Adipocyte (in vitro differentiated cells): ENCODE data around the gene NCOA1.

Source experiments
- DNase-seq: peaks from one replicate; pipeline ENCODE4 v3.0.0-alpha.2; 2015; ENCODE audit warnings: low read depth
- H3K27me3 ChIP-seq: replicated peaks from 2 replicates; pipeline ENCODE4 v1.7.0; 2013; ENCODE audit warnings: mild to moderate bottlenecking, low read length, moderate library complexity; ENCODE audit not compliant: control insufficient read depth, insufficient read depth
- H3K36me3 ChIP-seq: 2 replicates; pipeline ENCODE4 v1.7.0; 2013; ENCODE audit warnings: low read length, mild to moderate bottlenecking, moderate library complexity; ENCODE audit not compliant: control insufficient read depth, insufficient read depth, severe bottlenecking
- H3K4me1 ChIP-seq: 2 replicates; pipeline ENCODE4 v1.7.0; 2013; ENCODE audit warnings: mild to moderate bottlenecking, low read length, moderate library complexity; ENCODE audit not compliant: control insufficient read depth, insufficient read depth
- H3K4me3 ChIP-seq: 2 replicates; pipeline ENCODE4 v1.7.0; 2013; ENCODE audit warnings: mild to moderate bottlenecking, low read length, moderate library complexity
- H3K9ac ChIP-seq: 2 replicates; pipeline ENCODE4 v1.7.0; 2013; ENCODE audit warnings: mild to moderate bottlenecking, low read length, moderate library complexity
- H3K9me3 ChIP-seq: 2 replicates; pipeline ENCODE4 v1.7.0; 2013; ENCODE audit warnings: mild to moderate bottlenecking, low read length, moderate library complexity; ENCODE audit not compliant: control insufficient read depth

NCOA1 gene

DNA sequence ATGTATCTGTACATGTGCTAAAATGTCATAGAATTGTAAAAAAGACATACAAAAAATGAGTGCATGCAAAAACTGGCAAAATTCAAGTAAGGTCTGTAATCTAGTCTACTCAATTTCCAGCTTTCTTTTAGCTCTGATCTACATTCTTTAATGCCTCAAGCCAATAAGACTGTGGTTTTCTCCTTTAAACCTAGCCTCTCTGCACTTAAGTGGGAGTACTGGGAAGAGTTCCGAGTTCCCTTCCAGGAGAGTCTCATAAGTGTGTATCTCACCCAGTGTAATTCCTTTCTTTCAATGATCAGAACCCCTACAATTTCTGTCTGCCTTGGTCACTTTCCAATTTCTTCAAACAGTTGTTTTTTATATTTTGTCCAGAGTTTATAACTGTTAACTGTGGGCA lies 152.0 kb downstream of the NCOA1 start:
- peaks cover 4% of the 10 kb centered on the region for H3K4me1 ChIP-seq
- H3K9ac ChIP-seq, result no peak overlapping the region
- H3K36me3 ChIP-seq, result no peaks in the 10 kb centered on the region
- H3K4me3 ChIP-seq, result no peak overlapping the region
- no peaks in the 10 kb centered on the region for H3K27me3 ChIP-seq
- H3K9me3 ChIP-seq, result peaks cover 4% of the 10 kb centered on the region
- DNase-seq, result no peak

DNA sequence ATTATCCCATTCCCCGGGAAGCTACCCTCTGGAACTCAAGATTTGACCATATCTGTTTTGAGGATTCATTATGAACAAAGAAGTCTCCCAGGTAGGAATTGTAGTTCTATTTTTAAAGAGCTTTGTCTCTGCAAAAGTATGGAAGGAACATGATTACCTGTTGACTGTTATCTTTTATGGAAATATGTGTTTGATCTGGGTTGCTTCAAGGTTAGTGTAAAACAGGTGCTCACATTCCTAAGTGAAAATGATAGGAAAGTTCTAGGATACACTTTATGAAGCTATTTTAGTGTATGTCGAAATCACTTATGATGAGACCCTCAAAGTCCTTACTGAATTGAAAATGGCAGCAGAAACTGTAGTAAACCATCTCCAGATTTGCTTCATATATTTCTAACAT lies 153.0 kb downstream of the NCOA1 start:
- no peak for DNase-seq
- H3K4me1 ChIP-seq, result peaks cover 4% of the 10 kb centered on the region
- H3K36me3 ChIP-seq, result no peaks in the 10 kb centered on the region
- H3K27me3 ChIP-seq, result no peaks in the 10 kb centered on the region
- no peaks in the 10 kb centered on the region for H3K9me3 ChIP-seq
- no peak overlapping the region for H3K4me3 ChIP-seq
- H3K9ac ChIP-seq, result no peak overlapping the region

DNA sequence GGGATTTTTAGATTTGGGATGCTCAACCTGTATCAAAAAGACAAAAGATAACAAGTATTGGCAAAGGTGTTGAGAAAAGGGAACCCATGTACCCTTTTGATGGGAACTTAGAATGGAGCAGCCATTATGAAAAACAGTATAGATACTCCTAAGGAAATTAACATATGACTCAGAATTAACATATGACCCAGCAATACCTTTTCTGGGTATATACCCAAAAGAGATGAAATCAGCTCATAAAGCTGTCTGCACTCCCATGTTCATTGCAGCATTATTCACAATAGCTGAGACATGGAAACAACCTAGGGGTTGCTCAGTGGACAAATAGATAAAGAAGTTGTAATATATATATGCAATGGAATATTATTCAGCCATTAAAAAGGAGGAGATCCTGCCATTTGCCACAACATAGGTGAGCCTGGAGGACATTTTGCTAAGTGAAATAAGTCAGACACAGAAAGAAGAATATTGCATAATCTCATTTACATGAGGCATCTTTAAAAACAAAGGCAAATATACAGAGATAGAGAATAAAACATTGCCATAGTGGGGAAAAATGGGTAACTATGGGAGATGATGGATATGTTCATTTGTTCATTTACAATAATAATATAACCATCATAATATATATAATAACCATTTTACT lies 160.1 kb downstream of the NCOA1 start:
- no peak for DNase-seq
- Histone ChIP-seq H3K4me3 (no peak overlapping the region), H3K27me3 (no peaks in the 10 kb centered on the region), H3K4me1 (peaks cover 3% of the 10 kb centered on the region), H3K9me3 (no peaks in the 10 kb centered on the region), H3K36me3 (no peaks in the 10 kb centered on the region), H3K9ac (no peak overlapping the region)

DNA sequence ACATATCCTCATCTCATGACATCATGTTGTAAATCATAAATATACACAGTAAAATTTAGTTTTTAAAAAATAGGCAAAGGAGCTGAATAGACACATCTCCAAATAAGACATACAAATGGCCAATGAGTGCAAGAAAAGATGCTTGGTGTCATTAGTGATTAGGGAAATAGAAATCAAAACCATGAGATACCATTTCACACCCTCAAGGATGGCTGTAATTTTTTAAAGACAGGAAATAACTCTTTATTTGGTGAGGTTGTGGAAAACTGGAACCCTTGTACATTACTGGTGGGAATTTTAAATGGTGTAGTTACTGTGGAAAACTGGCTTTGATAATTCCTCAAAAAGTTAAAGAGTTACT lies 160.6 kb downstream of the NCOA1 start:
- H3K4me3 ChIP-seq, result no peak overlapping the region
- no peak overlapping the region for H3K9ac ChIP-seq
- no peaks in the 10 kb centered on the region for H3K27me3 ChIP-seq
- DNase-seq, result no peak
- H3K4me1 ChIP-seq, result peaks cover 3% of the 10 kb centered on the region
- no peaks in the 10 kb centered on the region for H3K9me3 ChIP-seq
- no peaks in the 10 kb centered on the region for H3K36me3 ChIP-seq

DNA sequence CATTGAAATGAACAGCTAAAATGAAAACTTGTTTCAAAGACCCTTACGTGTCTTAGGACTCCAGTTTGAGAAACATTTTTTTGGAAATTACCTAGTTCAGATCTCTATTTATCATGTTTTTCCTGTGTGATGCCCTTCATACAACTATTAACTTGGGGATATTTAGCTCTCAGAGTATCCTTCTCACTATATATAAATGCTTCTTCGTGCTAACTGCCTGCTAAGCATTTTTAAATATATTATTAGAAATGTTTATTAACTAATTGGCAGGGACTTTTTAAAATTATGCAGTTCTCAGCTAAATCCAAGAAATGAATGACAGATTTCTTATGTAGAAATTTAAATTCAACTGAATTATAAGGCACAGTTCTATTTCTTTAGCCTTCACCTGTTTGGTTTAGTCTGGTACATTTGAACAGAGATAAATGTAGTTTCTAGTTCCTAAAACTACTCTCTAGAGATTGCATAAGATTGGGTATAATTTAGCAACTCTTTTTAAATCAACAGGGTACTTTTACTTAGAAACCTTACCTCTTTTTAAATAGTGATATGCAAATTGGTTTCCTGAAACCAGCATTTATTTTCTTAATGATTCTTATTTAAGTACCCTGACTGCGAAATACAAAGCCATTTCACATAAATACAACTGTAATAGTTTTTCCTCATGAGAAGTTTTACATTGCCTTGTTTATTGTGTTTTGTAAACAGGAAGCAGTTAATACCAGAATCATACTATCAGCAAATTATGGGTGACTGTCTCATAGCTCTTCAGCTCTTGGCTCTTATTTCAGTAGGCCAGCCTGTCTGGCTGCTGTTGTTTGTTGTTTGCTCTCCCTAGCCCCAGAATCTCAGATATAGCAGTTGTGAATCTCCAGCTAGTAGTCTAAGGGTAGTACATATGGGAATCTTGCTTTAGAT lies 161.5 kb downstream of the NCOA1 start:
- no peak overlapping the region for H3K9ac ChIP-seq
- DNase-seq, result peak; percentile 16
- no peak overlapping the region for H3K4me3 ChIP-seq

DNA sequence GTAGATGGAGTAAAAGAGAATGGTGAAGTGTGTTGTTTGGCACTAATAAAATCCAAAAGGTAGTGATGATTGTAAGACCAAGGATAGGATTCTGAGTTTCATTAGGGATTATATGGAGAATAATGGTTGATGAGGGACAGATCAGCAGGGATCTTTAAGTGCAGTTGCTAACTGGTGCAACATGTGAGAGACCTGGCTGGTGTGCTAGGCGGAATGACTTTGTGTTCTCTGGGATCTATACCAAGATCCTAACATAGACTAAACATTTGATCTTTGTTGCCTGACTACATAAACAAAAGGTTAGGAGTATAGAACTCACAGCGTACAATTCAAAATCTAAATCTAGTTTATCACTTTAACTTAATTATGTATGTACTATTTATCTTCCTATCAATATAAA lies 166.8 kb downstream of the NCOA1 start:
- no peaks in the 10 kb centered on the region for H3K9me3 ChIP-seq
- H3K9ac ChIP-seq, result no peak overlapping the region
- no peak overlapping the region for H3K4me3 ChIP-seq
- DNase-seq, result no peak
- H3K4me1 ChIP-seq, result peaks cover 3% of the 10 kb centered on the region
- no peaks in the 10 kb centered on the region for H3K27me3 ChIP-seq
- H3K36me3 ChIP-seq, result peaks cover 20% of the 10 kb centered on the region

More for the DNA sequence above, 161.5 kb downstream of the NCOA1 start:
- Histone ChIP-seq H3K27me3 (no peaks in the 10 kb centered on the region), H3K4me1 (peaks cover 3% of the 10 kb centered on the region), H3K36me3 (no peaks in the 10 kb centered on the region), H3K9me3 (no peaks in the 10 kb centered on the region)

DNA sequence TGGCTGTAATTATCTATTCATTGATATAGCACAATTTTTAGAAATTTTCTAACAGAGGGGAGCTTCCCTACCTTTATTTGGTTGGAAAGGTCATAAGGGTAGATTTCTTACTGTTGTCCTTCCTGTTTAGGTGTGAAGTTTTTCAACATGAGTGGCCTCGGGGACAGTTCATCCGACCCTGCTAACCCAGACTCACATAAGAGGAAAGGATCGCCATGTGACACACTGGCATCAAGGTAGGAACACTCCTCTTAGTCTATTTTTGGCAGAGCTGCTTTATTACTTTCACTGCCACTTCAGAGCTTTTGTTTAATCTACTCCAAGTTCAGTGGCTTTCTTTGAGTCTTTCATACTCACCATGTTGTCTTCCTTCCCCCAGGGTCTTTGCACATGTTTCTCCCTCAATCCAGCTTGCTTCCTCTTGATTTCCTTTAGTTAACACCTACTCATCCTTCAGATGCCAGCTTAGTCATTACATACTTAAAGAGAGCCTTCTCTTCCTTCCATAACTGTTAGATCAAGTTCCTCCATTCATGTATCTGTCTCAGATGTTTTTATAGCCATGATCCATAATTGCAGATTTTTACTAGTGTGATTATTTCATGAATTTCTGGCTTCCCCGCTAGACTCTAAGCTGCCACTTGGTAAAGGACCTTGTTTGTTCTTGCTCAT lies 167.6 kb downstream of the NCOA1 start:
- peaks cover 20% of the 10 kb centered on the region for H3K36me3 ChIP-seq
- H3K9me3 ChIP-seq, result no peaks in the 10 kb centered on the region
- DNase-seq, result no peak
- H3K27me3 ChIP-seq, result no peaks in the 10 kb centered on the region
- H3K9ac ChIP-seq, result no peak overlapping the region
- H3K4me1 ChIP-seq, result no peaks in the 10 kb centered on the region
- no peak overlapping the region for H3K4me3 ChIP-seq

DNA sequence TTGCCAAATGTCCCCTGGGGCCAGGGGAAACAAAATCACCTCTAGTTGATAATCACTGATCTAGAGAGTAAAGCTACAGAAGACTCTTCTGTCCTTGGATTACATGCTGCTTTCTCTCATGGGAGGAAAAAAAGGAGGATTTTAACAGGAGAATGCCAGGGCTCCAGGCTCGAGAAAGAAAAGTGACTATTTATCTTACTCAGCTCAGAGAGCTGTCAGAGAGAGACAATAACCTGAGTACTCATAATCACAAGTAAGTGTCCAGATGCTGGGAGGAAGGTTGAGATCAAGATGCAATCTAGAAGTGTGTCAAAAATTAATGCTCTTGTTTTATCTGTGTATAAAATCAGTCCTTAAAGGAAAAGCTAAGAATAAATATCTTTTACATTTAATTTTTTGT lies 168.8 kb downstream of the NCOA1 start:
- H3K4me3 ChIP-seq, result no peak overlapping the region
- H3K27me3 ChIP-seq, result no peaks in the 10 kb centered on the region
- peaks cover 20% of the 10 kb centered on the region for H3K36me3 ChIP-seq
- no peak overlapping the region for H3K9ac ChIP-seq
- H3K9me3 ChIP-seq, result no peaks in the 10 kb centered on the region
- H3K4me1 ChIP-seq, result no peaks in the 10 kb centered on the region
- DNase-seq, result no peak

DNA sequence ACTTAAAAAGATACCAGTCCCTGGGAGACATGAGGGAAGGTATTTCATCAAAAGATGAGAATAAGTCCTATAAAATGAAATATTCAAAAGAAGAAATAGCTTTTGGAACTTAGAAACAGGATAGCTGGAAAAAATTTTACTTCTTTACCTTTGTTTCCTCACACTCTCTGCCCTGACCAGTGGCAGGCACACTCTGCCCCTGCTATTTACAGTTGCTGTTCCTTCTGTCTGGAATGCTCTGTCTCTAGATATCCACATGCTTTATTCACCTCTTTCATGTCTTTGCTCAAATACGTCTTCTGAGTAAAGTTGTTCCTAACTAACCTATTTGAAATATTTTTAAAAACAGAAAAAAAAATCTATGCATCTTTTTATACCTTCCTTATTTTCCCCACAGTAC lies 176.5 kb downstream of the NCOA1 start:
- Histone ChIP-seq H3K9me3 (no peaks in the 10 kb centered on the region), H3K9ac (no peak overlapping the region), H3K4me1 (no peaks in the 10 kb centered on the region), H3K27me3 (no peaks in the 10 kb centered on the region), H3K4me3 (no peak overlapping the region), H3K36me3 (no peaks in the 10 kb centered on the region)
- no peak for DNase-seq

DNA sequence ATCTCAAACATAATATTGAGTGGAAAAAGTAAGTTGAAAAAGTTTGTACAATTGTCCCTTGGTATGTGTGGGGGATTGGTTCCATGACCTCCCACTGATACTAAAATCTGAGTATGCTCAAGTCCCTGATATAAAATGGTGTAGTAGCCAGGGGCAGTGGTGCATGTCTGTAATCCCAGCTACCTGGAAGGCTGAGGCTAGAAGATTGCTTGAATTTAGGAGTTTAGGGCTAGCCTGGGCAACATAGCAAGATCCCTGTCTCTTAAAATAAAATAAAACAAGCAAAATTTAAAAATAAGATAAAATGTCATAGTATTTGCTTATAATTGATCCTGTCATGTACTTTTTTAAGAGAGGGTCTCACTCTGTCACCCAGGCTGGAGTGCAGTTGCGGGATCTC lies 180.2 kb downstream of the NCOA1 start:
- Histone ChIP-seq H3K36me3 (peaks cover 3% of the 10 kb centered on the region), H3K9ac (no peak overlapping the region), H3K4me3 (no peak overlapping the region), H3K9me3 (no peaks in the 10 kb centered on the region), H3K4me1 (no peaks in the 10 kb centered on the region), H3K27me3 (no peaks in the 10 kb centered on the region)
- DNase-seq, result no peak

DNA sequence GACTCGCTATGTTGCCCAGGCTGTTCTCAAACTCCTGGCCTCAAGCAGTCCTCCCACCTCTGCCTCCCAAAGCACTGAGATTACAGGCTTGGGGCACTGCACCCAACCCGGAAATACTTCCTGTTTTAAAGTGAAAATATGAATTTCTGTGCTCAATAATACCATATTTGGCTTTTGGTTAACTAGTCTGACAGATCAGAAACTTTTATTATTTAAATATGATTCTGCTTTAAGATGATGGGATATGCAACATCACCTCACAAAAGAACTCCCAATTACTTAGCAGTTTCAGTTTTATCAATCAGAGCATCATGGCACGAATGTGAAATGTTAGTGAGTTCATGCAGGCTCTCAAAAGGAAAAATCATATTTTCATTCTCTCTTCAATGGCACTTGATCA lies 181.5 kb downstream of the NCOA1 start:
- H3K36me3 ChIP-seq, result peaks cover 3% of the 10 kb centered on the region
- no peaks in the 10 kb centered on the region for H3K9me3 ChIP-seq
- H3K4me1 ChIP-seq, result no peaks in the 10 kb centered on the region
- H3K9ac ChIP-seq, result no peak overlapping the region
- no peak overlapping the region for H3K4me3 ChIP-seq
- H3K27me3 ChIP-seq, result no peaks in the 10 kb centered on the region
- no peak for DNase-seq
